K562 (cell line): ENCODE measurements around the gene NTM. TPM values are rescaled to one million over a fixed set of nuclear protein-coding genes. Genes with fewer than 3 reads are reported as not detected.

ENCODE experiments used
- ATAC-seq: fragments of 200-7000 bp; cut with Tn5 transposase; 3 replicates; pipeline ENCODE4 v1.9.1; 2020; ENCODE audit warnings: moderate library complexity
- BruUV-seq: library from RNA; stranded (reverse); fragments of 400-500 nt; replicated peaks from 2 replicates; lab custom pipeline; 2021; lab: Mats Ljungman, UMichigan
- CTCF ChIA-PET: fragments of 300-600 bp; formaldehyde crosslinking; extraction: SDS; loops from one replicate; lab custom pipeline; 2021; ENCODE audit warnings: low intra/inter-chr PET ratio; lab: Yijun Ruan, JAX
- POLR2A ChIA-PET: fragments of 300-600, 350-650 bp; sonication (Branson Sonifier 250); formaldehyde crosslinking; extraction: SDS; loops from one replicate; lab custom pipeline; 2021; ENCODE audit warnings: antibody characterized with exemption, inconsistent platforms; lab: Yijun Ruan, JAX
- DNase-seq, 4 experiments: peaks; one replicate each; pipeline versions ENCODE4 v3.0.0 to v3.0.0-alpha.2; 2011 to 2018; ENCODE audit warnings: low spot score in 3 of 4, mixed read lengths in 3 of 4; ENCODE audit errors: extremely low read depth in 1 of 4
- FAIRE-seq: peaks from 2 replicates; lab custom pipeline; 2011; peaks lifted over from hg19 to GRCh38; lab: Jason Lieb, UNC
- H2AFZ ChIP-seq: 2 replicates; pipeline ENCODE4 v1.6.0; 2011; ENCODE audit warnings: low read depth, low read length, control low read depth, inconsistent platforms
- H3K27ac ChIP-seq: fragments of 200-600 bp; 3 replicates; pipeline ENCODE4 v1.8.0; 2011; ENCODE audit warnings: low read depth, mild to moderate bottlenecking, control low read depth, inconsistent platforms, low read length, moderate library complexity, mixed read lengths; ENCODE audit errors: extremely low read depth
- H3K27me3 ChIP-seq, 2 experiments: fragments of 300-600 bp in 1 of 2; 2 replicates in 1 of 2; 3 replicates in 1 of 2; pipeline versions ENCODE4 v1.6.0 to v1.8.0; 2011; ENCODE audit warnings: inconsistent platforms in 2 of 2, low read length in 2 of 2, mild to moderate bottlenecking in 1 of 2, mixed read lengths in 1 of 2, moderate library complexity in 1 of 2; ENCODE audit not compliant: control insufficient read depth in 2 of 2, insufficient read depth in 2 of 2
- H3K36me3 ChIP-seq: fragments of 300-600 bp; 3 replicates; pipeline ENCODE4 v1.8.0; 2011; ENCODE audit warnings: mild to moderate bottlenecking, low read length, inconsistent platforms; ENCODE audit not compliant: control insufficient read depth, insufficient read depth
- H3K4me1 ChIP-seq, 2 experiments: fragments of 200-600 bp in 1 of 2; replicated peaks in 1 of 2; 2 replicates in 1 of 2; 3 replicates in 1 of 2; pipeline versions ENCODE4 v1.5.1 to v1.8.0; 2011; ENCODE audit warnings: inconsistent platforms in 2 of 2, low read length in 2 of 2, mild to moderate bottlenecking in 1 of 2, mixed read lengths in 1 of 2, moderate library complexity in 1 of 2; ENCODE audit not compliant: control insufficient read depth in 2 of 2, insufficient read depth in 2 of 2
- H3K4me2 ChIP-seq: 2 replicates; pipeline ENCODE4 v1.6.1; 2011; ENCODE audit warnings: low read length, control low read depth, inconsistent platforms, mixed read lengths; ENCODE audit not compliant: insufficient read depth
- H3K4me3 ChIP-seq: fragments of 200-600 bp; sonication (generic), shearing (Covaris generic); 2 replicates; pipeline ENCODE4 v1.5.1; 2016; ENCODE audit warnings: control low read depth, inconsistent platforms
- H3K79me2 ChIP-seq: fragments of 200-600 bp; 3 replicates; pipeline ENCODE4 v1.8.0; 2011; ENCODE audit warnings: low read length, inconsistent platforms; ENCODE audit not compliant: control insufficient read depth, insufficient read depth
- H3K9ac ChIP-seq, 2 experiments: 2 replicates each; pipeline versions ENCODE4 v1.6.0 to v1.6.1; 2011; ENCODE audit warnings: low read depth in 2 of 2, low read length in 2 of 2, control low read depth in 1 of 2, inconsistent platforms in 1 of 2, mild to moderate bottlenecking in 1 of 2, mixed read lengths in 1 of 2; ENCODE audit not compliant: insufficient read depth in 1 of 2
- H3K9me1 ChIP-seq: one replicate; pipeline ENCODE4 v1.6.0; 2011; ENCODE audit warnings: inconsistent platforms, mild to moderate bottlenecking, low read length, moderate library complexity; ENCODE audit not compliant: control insufficient read depth, insufficient read depth
- H3K9me3 ChIP-seq: replicated peaks from 2 replicates; pipeline ENCODE4 v1.5.1; 2011; ENCODE audit warnings: low read depth, low read length, inconsistent platforms; ENCODE audit not compliant: control insufficient read depth, insufficient read depth
- H4K20me1 ChIP-seq: replicated peaks from 2 replicates; pipeline ENCODE4 v1.6.1; 2011; ENCODE audit warnings: low read length, inconsistent platforms, mixed read lengths; ENCODE audit not compliant: control insufficient read depth, insufficient read depth
- EP400 ChIP-seq: fragments of 450-650 bp; IDR thresholded peaks from 2 replicates; pipeline ENCODE4 v1.6.1; 2017; ENCODE audit warnings: antibody characterized with exemption, mild to moderate bottlenecking, moderate library complexity
- EWSR1 ChIP-seq: fragments of 450-650 bp; IDR thresholded peaks from 2 replicates; pipeline ENCODE4 v1.6.1; 2018; ENCODE audit warnings: borderline replicate concordance, mild to moderate bottlenecking, low read depth, moderate library complexity; ENCODE audit not compliant: partially characterized antibody
- GATA2 ChIP-seq: sonication (generic); formaldehyde crosslinking; IDR thresholded peaks from 2 replicates; pipeline ENCODE4 v1.4.0; 2020; ENCODE audit warnings: mild to moderate bottlenecking, missing genetic modification reagents
- HLTF ChIP-seq: fragments of 450-650 bp; IDR thresholded peaks from 2 replicates; pipeline ENCODE4 v1.6.1; 2016
- LEF1 ChIP-seq: fragments of 450-650 bp; IDR thresholded peaks from 2 replicates; pipeline ENCODE4 v1.6.1; 2016; ENCODE audit warnings: mild to moderate bottlenecking
- NR4A1 ChIP-seq, 2 experiments: fragments of 250-450 bp in 1 of 2; fragments of 450-650 bp in 1 of 2; sonication (Bioruptor Pico) in 1 of 2; IDR thresholded peaks; 2 replicates each; pipeline versions ENCODE4 v1.4.0 to v1.6.1; 2016 to 2020; ENCODE audit warnings: mild to moderate bottlenecking in 2 of 2, missing compliant biosample characterization in 1 of 2, missing genetic modification characterization in 1 of 2, moderate library complexity in 1 of 2
- RFX5 ChIP-seq: IDR thresholded peaks from 2 replicates; pipeline ENCODE4 v1.6.1; 2011; ENCODE audit warnings: low read depth, mild to moderate bottlenecking, improper control_type of control experiment, low read length
- TGIF2 ChIP-seq: sonication (generic); formaldehyde crosslinking; IDR thresholded peaks from 2 replicates; pipeline ENCODE4 v1.8.1; 2022; ENCODE audit warnings: mild to moderate bottlenecking, missing genetic modification reagents, moderate library complexity
- ZBTB17 ChIP-seq: fragments of 450-650 bp; formaldehyde crosslinking; IDR thresholded peaks from 2 replicates; pipeline ENCODE4 v1.4.0; 2020; ENCODE audit warnings: mild to moderate bottlenecking
- ZKSCAN3 ChIP-seq: fragments of 250-450 bp; sonication (Bioruptor Pico); IDR thresholded peaks from 2 replicates; pipeline ENCODE4 v1.4.0; 2020
- ZNF184 ChIP-seq: sonication (generic); formaldehyde crosslinking; IDR thresholded peaks from 2 replicates; pipeline ENCODE4 v1.5.0; 2020; ENCODE audit warnings: missing genetic modification reagents
- WGBS: fragments of 100-300 bp; shearing (Covaris generic); methylation state at CpG from one replicate; pipeline ENCODE4 v1.1.6; 2016; ENCODE audit warnings: low coverage, mixed read lengths; ENCODE audit not compliant: insufficient coverage; ENCODE audit errors: missing lambda C conversion rate; 5-methylcytosine and 5-hydroxymethylcytosine counted together
- in situ Hi-C: fragments of 300-500 bp; cut with MboI; formaldehyde crosslinking; loops from 4 replicates; pipeline ENCODE4 v1.15.0; 2018; ENCODE audit warnings: inconsistent platforms, mixed read lengths
- intact Hi-C: fragments of 100-400 bp; cut with micrococcal nuclease; formaldehyde crosslinking; loops from 2 replicates; pipeline ENCODE4 v1.14.2; 2022
- polyA plus RNA-seq, 8 experiments: library from polyadenylated mRNA; depleted of rRNA in 4 of 8; stranded (reverse) in 5 of 8; unstranded in 3 of 8; fragments of >200 nt; fragmentation: Nextera tagmentation in 2 of 8; fragmentation: Illumina TruSeq in 1 of 8; extraction: Ambion mirVana in 2 of 8; extraction: Trizol in 1 of 8; gene quantifications; 2 replicates each; pipeline versions ENCODE4 v1.2.1 to v1.2.3, GENCODE V29; 2011 to 2014; ENCODE audit warnings: inconsistent platforms in 1 of 8, missing spikeins in 1 of 8
- total RNA-seq, 7 experiments: library from RNA; depleted of rRNA in 6 of 7; stranded (reverse); fragments of >200 nt in 6 of 7; fragmentation: Illumina TruSeq in 2 of 7; extraction: Trizol in 2 of 7; gene quantifications; 2 replicates each; pipeline versions ENCODE4 v1.2.1 to v1.2.3, GENCODE V29; 2011 to 2021; ENCODE audit warnings: low replicate concordance in 1 of 7
- TF ChIP-seq, protein P1 (sequence below), 2 experiments: IDR thresholded peaks; 2 replicates each; pipeline ENCODE4 v1.6.1; 2011; ENCODE audit warnings: borderline replicate concordance in 1 of 2, control low read depth in 1 of 2, low read depth in 1 of 2, low read length in 1 of 2, mild to moderate bottlenecking in 1 of 2, mixed read lengths in 1 of 2, moderate library complexity in 1 of 2; ENCODE audit not compliant: insufficient read depth in 1 of 2, insufficient read length in 1 of 2, poor library complexity in 1 of 2, severe bottlenecking in 1 of 2; ENCODE audit errors: extremely low read depth in 1 of 2
- TF ChIP-seq, protein P2 (sequence below): fragments of 250-450 bp; sonication (Bioruptor Pico); IDR thresholded peaks from 2 replicates; pipeline ENCODE4 v1.6.1; 2021; ENCODE audit warnings: mild to moderate bottlenecking

The NTM gene
- total and polyA plus RNA-seq, 9 of the 15 experiments (the other 6 are each of a cell fraction or from before 2014, with no cell fraction given): not detected

DNA sequence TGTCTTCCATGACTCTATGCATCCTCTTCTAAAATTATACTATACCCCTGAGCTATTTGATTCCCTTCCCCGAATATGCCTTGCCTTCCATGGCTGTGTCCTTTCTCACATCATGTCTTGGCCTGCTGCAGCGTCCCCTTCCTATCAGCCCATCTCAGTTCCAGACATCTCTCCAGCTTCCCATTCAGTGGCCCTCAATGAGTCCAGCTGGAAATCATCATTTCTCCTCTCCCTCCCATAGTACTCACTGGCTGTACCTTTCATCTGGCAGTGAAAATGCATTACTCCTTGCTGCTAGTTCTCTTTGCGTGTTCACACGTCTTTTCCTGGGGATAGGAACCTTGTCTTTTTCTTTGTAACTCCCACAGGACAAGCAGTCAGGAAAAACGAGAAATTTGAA is 486.8 kb downstream of the NTM start:
- no peak for ATAC-seq
- CTCF ChIA-PET: no interaction called here
- in situ Hi-C loops: no loop called here
- POLR2A ChIA-PET: no interaction called here
- intact Hi-C loops: no loop called here
- TF ChIP-seq ZBTB17 (CRISPR knock-in tag) (no peak), RFX5 (no peak), EP400 (no peak), ZNF184 (CRISPR knock-in tag) (no peak), HLTF (no peak), EWSR1 (no peak), NR4A1 (CRISPR knock-in tag; IDR thresholded peaks at IDR 0.05) (no peak), NR4A1 (tag; IDR thresholded peaks at IDR 0.05) (no peak), LEF1 (no peak), ZKSCAN3 (CRISPR knock-in tag) (no peak), TGIF2 (no peak), GATA2 (CRISPR knock-in tag) (no peak)
- TF ChIP-seq, protein P1, sequence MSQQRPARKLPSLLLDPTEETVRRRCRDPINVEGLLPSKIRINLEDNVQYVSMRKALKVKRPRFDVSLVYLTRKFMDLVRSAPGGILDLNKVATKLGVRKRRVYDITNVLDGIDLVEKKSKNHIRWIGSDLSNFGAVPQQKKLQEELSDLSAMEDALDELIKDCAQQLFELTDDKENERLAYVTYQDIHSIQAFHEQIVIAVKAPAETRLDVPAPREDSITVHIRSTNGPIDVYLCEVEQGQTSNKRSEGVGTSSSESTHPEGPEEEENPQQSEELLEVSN (IDR thresholded peaks at IDR 0.05; ENCODE audit: borderline replicate concordance in 1 of 2, extremely low read depth in 1 of 2, insufficient read depth in 1 of 2, insufficient read length in 1 of 2, low read depth in 1 of 2, low read length in 1 of 2, poor library complexity in 1 of 2, severe bottlenecking in 1 of 2): no peak
- TF ChIP-seq, protein P2, sequence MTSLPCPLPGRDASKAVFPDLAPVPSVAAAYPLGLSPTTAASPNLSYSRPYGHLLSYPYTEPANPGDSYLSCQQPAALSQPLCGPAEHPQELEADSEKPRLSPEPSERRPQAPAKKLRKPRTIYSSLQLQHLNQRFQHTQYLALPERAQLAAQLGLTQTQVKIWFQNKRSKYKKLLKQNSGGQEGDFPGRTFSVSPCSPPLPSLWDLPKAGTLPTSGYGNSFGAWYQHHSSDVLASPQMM (CRISPR knock-in tag): no peak
- TF ChIP-seq, all 486 proteins: peak for 0
- no TSS peak for BruUV-seq
- no peaks in the 10 kb centered on the region for H3K36me3 ChIP-seq
- 0% methylated on average over 5 of the region's 5 CpGs for WGBS
- no peaks in the 10 kb centered on the region for H3K9me1 ChIP-seq
- no peaks in the 10 kb centered on the region for H3K27me3 ChIP-seq
- H2AFZ ChIP-seq: no peak overlapping the region
- H3K4me2 ChIP-seq: no peak overlapping the region
- H3K27ac ChIP-seq: no peak overlapping the region
- H3K4me3 ChIP-seq: no peak overlapping the region
- H4K20me1 ChIP-seq: no peaks in the 10 kb centered on the region
- DNase-seq (no peak), FAIRE-seq (no peak)
- H3K9ac ChIP-seq: no peak overlapping the region
- no peaks in the 10 kb centered on the region for H3K9me3 ChIP-seq
- H3K4me1 ChIP-seq: no peaks in the 10 kb centered on the region
- no peaks in the 10 kb centered on the region for H3K79me2 ChIP-seq
